Body of pancreas (tissue), 4 donors: ENCODE results near the gene WDR1. TPM values are rescaled to one million over a fixed set of nuclear protein-coding genes. Genes with fewer than 3 reads are reported as not detected.

Source experiments
- ATAC-seq: fragments of 150-250 bp; one replicate; pipeline ENCODE4 v1.9.1; 2016
- DNase-seq, 4 donors: peaks; one replicate each; pipeline ENCODE4 v3.0.0-alpha.2; 2019
- H3K27ac ChIP-seq, 4 donors: fragments of 200-600 bp; sonication (generic); 1 replicate in 3 of 4; 2 replicates in 1 of 4; pipeline versions ENCODE4 v1.5.1 to v1.6.1; 2016 to 2019; ENCODE audit warnings: mild to moderate bottlenecking in 1 of 4, mixed read lengths in 1 of 4, moderate library complexity in 1 of 4
- H3K27me3 ChIP-seq, 2 donors: fragments of 200-600 bp; sonication (generic); one replicate each; pipeline ENCODE4 v1.6.0; 2016; ENCODE audit warnings: mild to moderate bottlenecking in 1 of 2
- H3K36me3 ChIP-seq, 2 donors: fragments of 200-600 bp; sonication (generic); replicated peaks in 1 of 2; 2 replicates each; pipeline ENCODE4 v1.5.1; 2016; ENCODE audit warnings: low read depth in 2 of 2; ENCODE audit not compliant: insufficient read depth in 1 of 2
- H3K4me1 ChIP-seq: fragments of 200-600 bp; sonication (generic); one replicate; pipeline ENCODE4 v1.6.0; 2016
- H3K4me3 ChIP-seq, 2 donors: fragments of 200-600 bp; sonication (generic); 1 replicate in 1 of 2; 2 replicates in 1 of 2; pipeline ENCODE4 v1.5.1; 2016 to 2019
- H3K9me3 ChIP-seq, 3 donors: fragments of 200-600 bp; sonication (generic); 1 replicate in 2 of 3; 2 replicates in 1 of 3; pipeline ENCODE4 v1.5.1; 2016
- CTCF ChIP-seq, 7 experiments: fragments of 450-650 bp in 4 of 7; fragments of 200-600 bp in 3 of 7; sonication (generic) in 3 of 7; IDR thresholded peaks; one replicate each; pipeline ENCODE4 v1.5.1; 2016 to 2019; ENCODE audit warnings: antibody characterized with exemption in 7 of 7
- POLR2A ChIP-seq, 3 donors: fragments of 450-650 bp; IDR thresholded peaks; one replicate each; pipeline ENCODE4 v1.6.1; 2016; ENCODE audit warnings: antibody characterized with exemption in 3 of 3, mild to moderate bottlenecking in 2 of 3
- WGBS, 2 donors: methylation state at CpG; one replicate each; pipeline ENCODE4 v1.1.5; 2017; 5-methylcytosine and 5-hydroxymethylcytosine counted together
- intact Hi-C: fragments of 100-400 bp; cut with DNase I; formaldehyde crosslinking; loops from one replicate; pipeline ENCODE4 v1.15.1; 2023
- total RNA-seq, 2 donors: library from RNA; depleted of rRNA; stranded (reverse); fragments of >200 nt; gene quantifications; one replicate each; pipeline ENCODE4 v1.1.0, GENCODE V29; 2016

The WDR1 gene
- total RNA-seq, 2 donors from 2014 or later = 46.1 to 51.9 TPM

GRCh38 chr4:10114607-10115006, 2.0 kb downstream of the WDR1 start:
- Histone ChIP-seq H3K4me3 (no peak overlapping the region), H3K4me1 (peaks cover 23% of the 10 kb centered on the region), H3K36me3 (peaks cover 0 to 8% of the 10 kb centered on the region in 2 donors), H3K27me3 (no peaks in the 10 kb centered on the region), H3K27ac (no peak overlapping the region), H3K9me3 (no peaks in the 10 kb centered on the region)
- 69 to 86% methylated on average over 7 of the region's 7 CpGs for WGBS, 2 donors
- intact Hi-C loops = no loop called here
- ATAC-seq = no peak
- no peak for DNase-seq
- no peak for TF ChIP-seq CTCF (IDR thresholded peaks at IDR 0.05)
- TF ChIP-seq POLR2A (IDR thresholded peaks at IDR 0.05) = no peak

GRCh38 chr4:10114147-10114546, 2.5 kb downstream of the WDR1 start:
- Histone ChIP-seq H3K36me3 (peaks cover 0 to 8% of the 10 kb centered on the region in 2 donors), H3K27me3 (no peaks in the 10 kb centered on the region), H3K27ac (no peak overlapping the region), H3K4me3 (no peak overlapping the region), H3K9me3 (no peaks in the 10 kb centered on the region), H3K4me1 (peaks cover 23% of the 10 kb centered on the region)
- WGBS, 2 donors = 80 to 87% methylated on average over 4 of the region's 4 CpGs
- DNase-seq (no peak), ATAC-seq (no peak)
- no peak for TF ChIP-seq CTCF (IDR thresholded peaks at IDR 0.05)
- TF ChIP-seq POLR2A (IDR thresholded peaks at IDR 0.05) = no peak
- intact Hi-C loops = no loop called here

- peaks cover 23% of the 10 kb centered on the region for H3K4me1 ChIP-seq
- intact Hi-C loops = no loop called here
- no peak for ATAC-seq
Observed at GRCh38 chr4:10113362-10114047, 3.1 kb downstream of the WDR1 start.

GRCh38 chr4:10112658-10113284, 3.8 kb downstream of the WDR1 start:
- peaks cover 30% of the 10 kb centered on the region for H3K4me1 ChIP-seq
- no peak for DNase-seq
- no peak for ATAC-seq
- H3K27me3 ChIP-seq = no peaks in the 10 kb centered on the region
- TF ChIP-seq POLR2A (IDR thresholded peaks at IDR 0.05) (no peak), CTCF (IDR thresholded peaks at IDR 0.05) (no peak)
- intact Hi-C loops = no loop called here
- WGBS, 2 donors = 94% methylated on average over 16 of the region's 16 CpGs
- H3K36me3 ChIP-seq = peaks cover 0 to 8% of the 10 kb centered on the region in 2 donors
- no peak overlapping the region for H3K27ac ChIP-seq
- no peaks in the 10 kb centered on the region for H3K9me3 ChIP-seq
- no peak overlapping the region for H3K4me3 ChIP-seq

More at GRCh38 chr4:10113362-10114047, 3.1 kb downstream of the WDR1 start:
- H3K4me3 ChIP-seq = no peak overlapping the region
- TF ChIP-seq CTCF (IDR thresholded peaks at IDR 0.05) = no peak
- TF ChIP-seq POLR2A (IDR thresholded peaks at IDR 0.05) = no peak
- DNase-seq = no peak
- no peaks in the 10 kb centered on the region for H3K9me3 ChIP-seq
- no peaks in the 10 kb centered on the region for H3K27me3 ChIP-seq
- no peak overlapping the region for H3K27ac ChIP-seq
- peaks cover 0 to 8% of the 10 kb centered on the region in 2 donors for H3K36me3 ChIP-seq
- WGBS, 2 donors = 77 to 86% methylated on average over 12 of the region's 12 CpGs
